Daoy (cell line): ENCODE results near the gene COX6A2. TPM values are rescaled to one million over a fixed set of nuclear protein-coding genes. Genes with fewer than 3 reads are reported as not detected.

Experiments used
- DNase-seq: peaks from one replicate; pipeline ENCODE4 v3.0.0-alpha.2; 2015; ENCODE audit warnings: low read depth
- total RNA-seq: library from RNA; depleted of rRNA; stranded (reverse); fragments of >200 nt; shearing (Covaris generic); gene quantifications from 2 replicates; pipeline ENCODE4 v1.2.3, GENCODE V29; 2014

COX6A2 gene
- total RNA-seq, 1 experiment from 2014 or later: not detected

- DNase-seq: no peak
These were observed 18.1 kb downstream of the COX6A2 start for GRCh38 chr16:31410082-31410481.

GRCh38 chr16:31409433-31409832, 18.7 kb downstream of the COX6A2 start:
- peak; percentile 70 for DNase-seq

DNA sequence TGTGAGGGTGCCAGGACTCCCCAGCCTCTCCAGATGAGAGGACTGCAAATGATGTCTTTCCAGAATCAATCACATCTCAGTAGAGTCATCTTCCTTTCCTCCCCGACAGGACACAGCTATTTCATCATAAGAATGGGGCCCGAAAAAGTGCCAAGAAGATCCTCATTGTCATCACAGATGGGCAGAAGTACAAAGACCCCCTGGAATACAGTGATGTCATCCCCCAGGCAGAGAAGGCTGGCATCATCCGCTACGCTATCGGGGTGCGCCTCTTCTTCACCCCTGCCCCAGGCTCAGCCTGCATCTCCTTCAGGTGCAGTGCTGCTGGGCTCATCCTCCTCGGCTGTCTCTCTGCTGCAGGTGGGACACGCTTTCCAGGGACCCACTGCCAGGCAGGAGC, 20.8 kb downstream of the COX6A2 start:
- DNase-seq: no peak

DNA sequence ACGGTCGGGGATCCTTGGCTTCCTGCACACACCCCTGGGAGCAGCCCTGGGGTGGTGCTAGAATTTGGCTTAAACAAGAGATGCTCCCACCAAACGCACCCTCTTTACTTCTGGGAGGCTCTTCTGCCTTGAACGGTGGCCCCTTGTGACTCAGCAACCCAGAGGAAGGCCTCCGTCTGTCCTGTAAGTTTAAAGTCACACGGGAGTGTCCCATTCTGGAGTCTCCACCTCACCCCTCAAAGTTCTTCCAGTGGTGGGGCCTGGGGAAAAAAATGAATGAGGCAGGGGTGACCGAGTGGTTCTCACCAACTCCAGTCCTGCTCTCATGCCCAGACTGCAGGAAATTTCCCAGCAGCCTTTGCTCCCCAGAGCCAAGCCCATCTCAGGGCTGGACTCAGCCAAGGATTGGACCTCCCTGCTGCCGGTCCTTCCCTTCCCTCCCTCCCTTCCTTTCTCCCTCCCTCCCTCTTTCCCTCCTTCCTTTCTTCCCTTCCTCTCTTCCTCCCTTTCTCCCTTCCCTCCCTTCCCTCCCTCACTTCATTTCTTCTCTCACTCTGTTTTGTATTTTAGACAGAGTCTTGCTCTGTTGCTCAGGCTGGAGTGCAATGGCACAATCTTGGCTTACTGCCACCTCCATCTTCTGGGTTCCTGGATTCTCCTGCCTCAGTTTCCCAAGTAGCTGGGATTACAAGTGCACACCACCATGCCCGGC, 23.7 kb downstream of the COX6A2 start:
- DNase-seq: peak; percentile 79

DNA sequence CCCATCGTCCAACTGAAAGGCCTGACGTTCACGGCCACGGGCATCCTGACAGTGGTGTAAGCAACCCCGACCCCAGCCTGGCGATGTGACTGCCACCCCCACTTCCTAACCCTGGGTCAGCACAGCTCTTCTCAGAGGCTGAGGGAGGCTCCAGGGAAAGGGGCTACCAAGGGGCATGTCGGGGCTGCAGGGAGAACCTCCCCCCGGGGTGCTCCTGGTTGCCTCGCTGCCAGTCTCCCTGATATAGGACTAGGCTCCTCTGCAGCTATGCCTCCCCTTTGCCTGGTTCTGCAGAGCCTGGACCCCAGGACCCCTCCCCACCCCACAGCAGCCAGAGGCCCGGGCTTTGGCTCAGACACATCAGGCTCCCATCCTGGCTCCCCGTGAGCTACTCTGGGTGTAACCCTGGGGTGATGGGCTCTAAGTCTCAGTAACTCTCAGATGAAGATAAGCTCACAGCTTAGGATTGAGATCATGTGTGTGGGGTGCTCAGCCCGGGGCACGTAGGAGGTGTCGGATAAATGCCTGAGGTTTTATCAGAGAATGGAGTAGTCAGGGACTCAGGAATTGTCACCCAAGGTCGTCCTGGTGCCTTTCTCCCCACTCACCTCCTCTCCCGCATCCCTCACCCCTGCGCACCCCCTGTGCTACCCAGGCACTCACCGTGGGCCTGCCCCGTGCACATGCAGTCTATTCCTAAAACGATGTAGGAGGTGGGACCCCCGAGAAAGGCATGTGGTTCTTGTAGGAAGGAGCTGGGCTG, 24.4 kb downstream of the COX6A2 start:
- DNase-seq: no peak

- peak; percentile 35 for DNase-seq
These were observed 25.5 kb downstream of the COX6A2 start for GRCh38 chr16:31402687-31403086.

GRCh38 chr16:31401436-31401835, 26.7 kb downstream of the COX6A2 start:
- DNase-seq: no peak

- DNase-seq: no peak
These were observed 28.0 kb downstream of the COX6A2 start for GRCh38 chr16:31400191-31400590.

DNA sequence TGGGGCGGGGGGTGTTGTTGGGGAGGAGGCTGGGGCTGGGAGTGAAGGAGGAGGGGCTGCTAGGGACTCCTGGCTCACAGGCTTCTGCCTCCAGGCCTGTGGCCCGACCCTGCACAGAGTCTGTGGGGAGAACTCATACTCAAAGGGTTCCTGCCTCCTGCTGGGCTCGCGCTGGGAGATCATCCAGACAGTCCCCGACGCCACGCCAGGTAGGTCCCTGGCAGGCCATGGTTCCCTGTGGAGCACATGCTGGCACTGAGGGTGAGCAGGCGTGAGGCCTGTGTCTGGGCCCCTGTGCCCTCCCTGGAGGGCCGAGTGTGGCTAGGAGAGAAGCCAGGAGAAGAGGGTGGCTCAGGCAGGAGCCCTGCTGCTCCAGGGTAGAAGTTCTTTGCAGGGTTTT, 30.5 kb downstream of the COX6A2 start:
- DNase-seq: no peak

DNA sequence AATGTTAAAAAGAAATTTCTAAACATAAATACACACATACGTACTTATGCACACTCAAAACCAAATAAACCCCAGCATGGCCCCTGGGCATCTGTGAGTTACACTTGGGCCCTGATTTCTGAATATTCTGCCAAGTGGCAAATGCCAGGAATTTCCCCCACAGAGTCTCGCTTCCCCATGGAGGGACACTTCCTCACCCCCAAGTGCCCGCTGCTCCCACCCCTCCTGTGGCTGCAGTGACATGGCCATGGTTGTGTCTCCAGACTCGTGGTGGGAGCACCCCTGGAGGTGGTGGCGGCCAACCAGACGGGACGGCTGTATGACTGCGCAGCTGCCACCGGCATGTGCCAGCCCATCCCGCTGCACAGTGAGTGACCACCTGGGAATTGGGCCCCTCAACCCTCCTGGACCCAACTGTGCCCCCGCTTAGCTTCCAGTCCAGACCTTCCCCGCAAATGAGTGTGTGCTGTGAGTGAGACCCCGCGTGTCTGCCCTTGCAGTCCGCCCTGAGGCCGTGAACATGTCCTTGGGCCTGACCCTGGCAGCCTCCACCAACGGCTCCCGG, 31.0 kb downstream of the COX6A2 start:
- DNase-seq: no peak

DNA sequence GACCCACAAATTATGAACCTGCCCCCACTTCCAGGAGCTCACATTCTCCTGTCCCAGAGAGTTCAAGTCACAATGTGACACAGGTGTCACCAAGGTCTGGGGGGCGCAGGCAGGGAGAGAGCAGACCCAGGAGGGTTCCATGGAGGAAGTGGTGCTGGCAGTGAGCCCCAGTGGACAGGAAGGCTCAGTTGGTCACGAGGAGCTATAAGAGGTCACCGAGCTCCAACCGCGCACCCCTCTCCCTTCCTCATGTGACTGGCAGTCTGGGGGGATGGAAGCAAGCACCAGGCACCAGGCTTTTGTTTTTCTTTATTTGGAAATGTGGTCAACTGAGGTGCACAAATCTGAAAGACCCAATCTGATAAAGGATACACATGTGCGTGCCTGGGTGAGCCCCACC, 32.5 kb downstream of the COX6A2 start:
- DNase-seq: no peak

- peak; percentile 40 for DNase-seq
These were observed 35.1 kb downstream of the COX6A2 start, which contains the start of gene ITGAD for GRCh38 chr16:31393056-31393455. TSS of gene ITGAD (plus strand) at chr16:31393335. CDS start at chr16:31393361, 26 bp downstream.

DNA sequence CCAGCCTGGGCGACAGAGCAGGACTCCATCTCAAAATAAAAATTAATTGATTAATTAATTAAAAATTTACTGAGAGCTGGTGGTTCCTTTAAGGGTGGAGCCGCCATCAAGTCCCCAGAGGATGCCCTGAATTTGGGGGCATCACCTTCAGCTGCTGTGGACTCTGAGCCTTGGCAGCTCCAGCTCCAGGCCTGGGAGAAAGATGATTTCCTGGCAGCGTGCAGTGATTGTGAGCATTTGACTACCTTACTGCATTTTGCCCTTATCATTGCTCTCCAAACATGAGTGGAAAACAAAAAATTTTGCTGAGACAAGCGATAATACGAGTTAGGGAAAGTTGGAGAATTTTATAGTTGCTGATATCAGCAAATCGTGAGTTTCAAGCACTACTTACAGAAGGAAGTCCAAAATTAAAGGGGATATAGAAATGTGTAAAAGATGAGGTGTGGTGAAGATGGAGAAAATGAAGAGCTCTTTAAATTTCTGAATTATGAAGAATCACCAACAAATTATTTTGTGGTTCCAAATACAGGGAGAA, 37.6 kb downstream of the COX6A2 start:
- no peak for DNase-seq

DNA sequence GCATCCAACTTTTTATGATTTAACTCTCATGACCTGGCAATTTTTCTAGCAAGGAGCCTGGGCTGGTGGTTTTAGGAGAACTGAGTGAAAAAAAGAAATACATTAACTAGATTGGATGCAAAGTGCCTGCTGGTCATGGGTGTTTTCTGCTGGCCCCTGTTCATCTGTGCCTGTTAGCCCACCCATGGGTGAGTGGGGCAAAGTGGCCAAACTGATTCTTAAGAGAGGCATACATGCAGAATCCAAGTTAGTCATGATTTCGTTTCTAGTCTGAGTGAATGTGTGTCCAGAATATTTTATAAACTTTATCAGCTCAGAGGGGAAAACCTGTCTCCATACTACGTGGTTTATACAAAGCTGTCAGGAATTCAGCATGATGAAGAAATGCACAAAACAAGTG, 39.6 kb downstream of the COX6A2 start:
- no peak for DNase-seq

DNA sequence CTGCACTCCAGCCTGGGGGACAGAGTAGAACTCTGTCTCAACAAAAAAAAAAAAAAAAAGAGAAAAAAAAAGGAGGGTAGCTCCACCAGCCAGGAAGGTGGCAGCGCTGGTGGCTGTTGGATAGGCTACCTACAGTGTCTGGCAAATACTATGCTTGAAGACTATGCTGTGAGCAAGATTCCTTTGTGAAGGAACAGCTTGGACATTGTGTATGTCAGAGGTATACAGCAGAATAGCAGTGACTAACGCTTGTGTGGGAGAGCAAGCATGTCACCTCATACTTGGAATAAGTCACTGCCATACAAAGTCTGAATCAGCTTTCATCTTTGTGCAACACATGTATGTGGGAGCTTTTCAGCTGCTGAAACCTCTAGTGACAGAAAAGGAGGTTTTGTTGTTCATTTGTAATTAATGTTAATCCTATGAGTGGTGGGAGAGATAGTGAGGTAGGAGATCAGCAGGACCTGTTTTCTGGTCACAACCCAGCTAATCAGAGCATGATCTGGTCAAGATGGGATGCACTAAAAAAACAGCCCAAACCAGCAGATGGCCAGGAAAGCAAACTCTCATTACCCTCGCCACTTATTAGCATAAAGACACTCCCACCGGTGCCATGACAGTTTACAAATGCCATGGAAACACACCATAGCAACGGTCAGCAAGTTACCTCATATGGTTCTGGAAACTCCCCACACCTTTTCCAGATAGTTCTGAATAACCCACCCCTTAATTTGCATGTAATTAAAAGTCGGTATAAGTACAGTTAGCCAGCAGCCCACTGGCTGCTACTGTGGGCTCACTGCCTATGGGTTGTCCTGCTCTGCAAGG, 41.8 kb downstream of the COX6A2 start:
- peak; percentile 74 for DNase-seq

- no peak for DNase-seq
These were observed 42.5 kb downstream of the COX6A2 start for GRCh38 chr16:31385680-31386079.

DNA sequence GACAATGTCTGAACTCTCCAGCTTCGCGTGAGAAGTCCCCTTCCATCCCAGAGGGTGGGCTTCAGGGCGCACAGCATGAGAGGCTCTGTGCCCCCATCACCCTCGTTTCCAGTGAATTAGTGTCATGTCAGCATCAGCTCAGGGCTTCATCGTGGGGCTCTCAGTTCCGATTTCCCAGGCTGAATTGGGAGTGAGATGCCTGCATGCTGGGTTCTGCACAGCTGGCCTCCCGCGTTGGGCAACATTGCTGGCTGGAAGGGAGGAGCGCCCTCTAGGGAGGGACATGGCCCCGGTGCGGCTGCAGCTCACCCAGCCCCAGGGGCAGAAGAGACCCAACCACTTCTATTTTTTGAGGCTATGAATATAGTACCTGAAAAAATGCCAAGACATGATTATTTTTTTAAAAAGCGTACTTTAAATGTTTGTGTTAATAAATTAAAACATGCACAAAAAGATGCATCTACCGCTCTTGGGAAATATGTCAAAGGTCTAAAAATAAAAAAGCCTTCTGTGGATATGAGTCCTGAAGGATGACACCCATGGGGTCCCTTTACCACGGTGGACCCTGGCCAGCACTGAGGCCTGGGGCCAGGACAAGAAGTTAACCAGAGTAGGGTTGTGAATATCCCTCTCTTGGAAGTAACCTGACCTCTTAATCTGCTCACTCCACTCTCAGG, 45.5 kb downstream of the COX6A2 start:
- DNase-seq: peak; percentile 71

- DNase-seq: no peak
These were observed 48.0 kb downstream of the COX6A2 start for GRCh38 chr16:31380201-31380600.
